GM19238 (cell line): ENCODE data around the gene CD302.
"Not testable (repeated sequence)": the region's sequence is repeated elsewhere in the genome, so short reads cannot be mapped to it uniquely, and the experiment has no call there.

Source experiments
- DNase-seq: peaks from one replicate; pipeline ENCODE4 v3.0.0; 2011; ENCODE audit warnings: low spot score; ENCODE audit not compliant: insufficient read length

The CD302 gene

GRCh38 chr2:159797543-159798375, at the start of gene CD302:
Gene CD302 (minus strand): TSS chr2:159798208. CDS start chr2:159798198, 10 bp downstream.
- DNase-seq: peak; percentile 37

GRCh38 chr2:159846564-159846963, 48.6 kb upstream of the CD302 start:
- DNase-seq: no peak

- no peak for DNase-seq
Observed at GRCh38 chr2:159840616-159841015, 42.6 kb upstream of the CD302 start.

GRCh38 chr2:159832858-159833257, 34.9 kb upstream of the CD302 start:
- DNase-seq: no peak

- no peak for DNase-seq
Observed at GRCh38 chr2:159832026-159832425, 34.0 kb upstream of the CD302 start.

GRCh38 chr2:159829376-159829775, 31.4 kb upstream of the CD302 start:
- DNase-seq: no peak

- no peak for DNase-seq
Observed at GRCh38 chr2:159828738-159829137, 30.7 kb upstream of the CD302 start.

- DNase-seq: not testable (repeated sequence)
Observed at GRCh38 chr2:159822478-159822833, 24.4 kb upstream of the CD302 start.

- not testable (repeated sequence) for DNase-seq
Observed at GRCh38 chr2:159821775-159822477, 23.9 kb upstream of the CD302 start.

GRCh38 chr2:159818940-159819339, 20.9 kb upstream of the CD302 start:
- DNase-seq: no peak

- DNase-seq: no peak
Observed at GRCh38 chr2:159817283-159817682, 19.3 kb upstream of the CD302 start.

- no peak for DNase-seq
Observed at GRCh38 chr2:159811232-159811631, 13.2 kb upstream of the CD302 start.

GRCh38 chr2:159808032-159808425, 10.0 kb upstream of the CD302 start:
- DNase-seq: no peak

GRCh38 chr2:159807183-159808031, 9.4 kb upstream of the CD302 start:
- DNase-seq: peak; percentile 18

- DNase-seq: no peak
Observed at GRCh38 chr2:159804941-159805340, 6.9 kb upstream of the CD302 start.

GRCh38 chr2:159803235-159803962, 5.4 kb upstream of the CD302 start:
- DNase-seq: no peak

GRCh38 chr2:159802673-159803072, 4.7 kb upstream of the CD302 start:
- DNase-seq: no peak

- no peak for DNase-seq
Observed at GRCh38 chr2:159799833-159800232, 1.8 kb upstream of the CD302 start.

GRCh38 chr2:159798376-159798725, 343 bp upstream of the CD302 start:
- no peak for DNase-seq

- no peak for DNase-seq
Observed at GRCh38 chr2:159797225-159797542, 824 bp downstream of the CD302 start.
